ENCODE measurements around the gene CEND1. TPM values are rescaled to one million over a fixed set of nuclear protein-coding genes. Genes with fewer than 3 reads are reported as not detected.

CEND1 gene
- polyA plus RNA-seq, 1 experiment: 0.55 TPM

DNA sequence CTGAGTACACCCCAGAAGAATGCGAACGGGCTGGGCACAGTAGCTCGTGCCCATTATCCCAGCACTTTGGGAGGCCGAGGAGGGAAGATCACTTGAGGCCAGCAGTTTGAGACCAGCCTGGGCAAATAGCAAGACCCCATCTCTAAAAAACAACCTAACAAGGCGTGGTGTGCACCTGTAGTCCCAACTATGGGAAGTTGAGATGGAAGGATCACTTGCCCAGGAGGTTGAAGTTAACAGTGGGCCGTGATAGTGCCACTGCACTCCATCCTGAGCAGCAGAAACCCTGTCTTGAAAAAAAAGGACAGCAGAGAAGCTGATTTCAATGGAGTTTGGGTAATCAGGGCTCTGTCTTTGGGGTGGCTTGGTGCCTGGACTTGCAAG, 23.2 kb upstream of the CEND1 start:
- ChIA-PET CTCF (interaction anchor here (0.6 kb wide), 1 partner anchor 882 kb away, joined by 3 read pairs; no protein-coding TSS in a partner anchor), POLR2A (no interaction called here)
- DNase-seq (ENCODE audit: low read depth, low spot score): no peak
- peak overlapping the region; percentile 31 for H3K27ac ChIP-seq (ENCODE audit: low read depth, low read length)
- no peaks in the 10 kb centered on the region for H3K27me3 ChIP-seq (ENCODE audit: control insufficient read depth, insufficient read depth, low read length)
- H3K9me3 ChIP-seq (ENCODE audit: control insufficient read depth, insufficient read depth, low read length): no peaks in the 10 kb centered on the region; the same call in 1 of the 2 replicates
- TF ChIP-seq, protein P1, sequence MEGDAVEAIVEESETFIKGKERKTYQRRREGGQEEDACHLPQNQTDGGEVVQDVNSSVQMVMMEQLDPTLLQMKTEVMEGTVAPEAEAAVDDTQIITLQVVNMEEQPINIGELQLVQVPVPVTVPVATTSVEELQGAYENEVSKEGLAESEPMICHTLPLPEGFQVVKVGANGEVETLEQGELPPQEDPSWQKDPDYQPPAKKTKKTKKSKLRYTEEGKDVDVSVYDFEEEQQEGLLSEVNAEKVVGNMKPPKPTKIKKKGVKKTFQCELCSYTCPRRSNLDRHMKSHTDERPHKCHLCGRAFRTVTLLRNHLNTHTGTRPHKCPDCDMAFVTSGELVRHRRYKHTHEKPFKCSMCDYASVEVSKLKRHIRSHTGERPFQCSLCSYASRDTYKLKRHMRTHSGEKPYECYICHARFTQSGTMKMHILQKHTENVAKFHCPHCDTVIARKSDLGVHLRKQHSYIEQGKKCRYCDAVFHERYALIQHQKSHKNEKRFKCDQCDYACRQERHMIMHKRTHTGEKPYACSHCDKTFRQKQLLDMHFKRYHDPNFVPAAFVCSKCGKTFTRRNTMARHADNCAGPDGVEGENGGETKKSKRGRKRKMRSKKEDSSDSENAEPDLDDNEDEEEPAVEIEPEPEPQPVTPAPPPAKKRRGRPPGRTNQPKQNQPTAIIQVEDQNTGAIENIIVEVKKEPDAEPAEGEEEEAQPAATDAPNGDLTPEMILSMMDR (IDR thresholded peaks at IDR 0.05; ENCODE audit: low read depth, low read length): no peak
- no peak overlapping the region for H3K4me3 ChIP-seq (ENCODE audit: low read depth, low read length)

DNA sequence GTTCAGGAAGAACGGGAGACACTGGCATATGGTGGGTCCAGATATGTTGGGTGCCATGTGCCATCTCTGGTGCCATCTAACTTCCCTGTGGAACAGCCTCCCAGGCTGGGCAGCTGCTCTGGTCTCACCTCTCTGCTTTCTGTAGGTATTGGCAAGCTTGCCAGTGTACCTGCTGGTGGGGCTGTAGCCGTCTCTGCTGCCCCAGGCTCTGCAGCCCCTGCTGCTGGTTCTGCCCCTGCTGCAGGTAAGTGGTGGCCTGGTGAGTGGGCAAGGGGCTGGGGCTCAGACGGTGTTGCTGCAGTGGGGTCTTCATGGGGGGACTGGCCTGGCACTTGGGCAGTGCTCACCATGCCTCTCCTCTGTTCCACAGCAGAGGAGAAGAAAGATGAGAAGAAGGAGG, 22.5 kb upstream of the CEND1 start:
- Histone ChIP-seq H3K9me3 (ENCODE audit: control insufficient read depth, insufficient read depth, low read length) (no peaks in the 10 kb centered on the region; the same call in 1 of the 2 replicates), H3K27me3 (ENCODE audit: control insufficient read depth, insufficient read depth, low read length) (no peaks in the 10 kb centered on the region), H3K4me3 (ENCODE audit: low read depth, low read length) (no peak overlapping the region), H3K27ac (ENCODE audit: low read depth, low read length) (peak overlapping the region; percentile 11)
- CTCF ChIA-PET: interaction anchor here (0.6 kb wide), 1 partner anchor 882 kb away, joined by 3 read pairs; no protein-coding TSS in a partner anchor
- no peak for DNase-seq (ENCODE audit: low read depth, low spot score)
- TF ChIP-seq, protein P1 (IDR thresholded peaks at IDR 0.05; ENCODE audit: low read depth, low read length): no peak
- POLR2A ChIA-PET: no interaction called here

DNA sequence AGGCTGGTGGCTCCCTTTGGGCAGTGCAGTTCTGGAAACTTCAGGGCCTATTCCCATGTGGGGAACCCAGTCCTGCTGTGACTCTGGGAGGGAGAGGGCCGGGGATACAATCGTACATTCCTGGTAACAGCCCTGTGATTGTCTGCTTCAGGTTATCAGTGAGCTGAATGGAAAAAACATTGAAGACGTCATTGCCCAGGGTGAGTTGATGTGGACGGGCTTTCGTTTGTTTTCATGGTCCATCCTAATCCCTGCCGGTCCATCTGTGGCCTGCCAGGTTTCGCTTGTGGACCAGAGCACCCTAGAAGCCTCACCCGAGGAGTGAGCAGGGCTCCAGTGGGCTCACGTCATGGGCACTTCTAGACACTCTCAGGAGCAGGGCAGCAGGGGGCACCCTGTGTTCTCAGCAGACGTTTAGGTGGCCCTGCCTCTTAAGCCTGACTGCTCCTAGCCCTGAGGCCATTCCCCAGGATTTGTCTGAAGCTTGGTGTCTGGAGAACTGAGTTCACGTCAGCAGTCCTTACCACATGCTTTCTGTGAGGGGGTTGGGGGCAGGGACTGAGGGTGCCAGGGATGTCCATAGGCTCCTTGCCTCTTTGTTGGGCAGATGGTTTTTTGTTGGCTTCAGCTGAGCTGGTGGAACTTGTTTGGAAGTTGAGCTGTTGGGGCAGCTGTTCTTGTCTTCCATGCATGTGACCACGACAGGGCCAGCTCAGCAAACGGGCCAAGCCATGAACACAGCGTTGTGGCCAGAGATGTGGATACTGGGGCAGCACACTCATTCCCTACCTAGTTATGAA, 21.8 kb upstream of the CEND1 start:
- H3K4me3 ChIP-seq (ENCODE audit: low read depth, low read length): peak overlapping the region; percentile 69
- ChIA-PET CTCF (no interaction called here), POLR2A (interaction anchor here (1.0 to 1.5 kb wide), 2 partner anchors 8 to 15 kb away, joined by 8 to 24 read pairs; partner anchors contain the start of gene PNPLA2)
- no peaks in the 10 kb centered on the region; the same call in 1 of the 2 replicates for H3K9me3 ChIP-seq (ENCODE audit: control insufficient read depth, insufficient read depth, low read length)
- no peak for DNase-seq (ENCODE audit: low read depth, low spot score)
- no peaks in the 10 kb centered on the region for H3K27me3 ChIP-seq (ENCODE audit: control insufficient read depth, insufficient read depth, low read length)
- TF ChIP-seq, protein P1 (IDR thresholded peaks at IDR 0.05; ENCODE audit: low read depth, low read length): no peak
- peak overlapping the region; percentile 47 for H3K27ac ChIP-seq (ENCODE audit: low read depth, low read length)

DNA sequence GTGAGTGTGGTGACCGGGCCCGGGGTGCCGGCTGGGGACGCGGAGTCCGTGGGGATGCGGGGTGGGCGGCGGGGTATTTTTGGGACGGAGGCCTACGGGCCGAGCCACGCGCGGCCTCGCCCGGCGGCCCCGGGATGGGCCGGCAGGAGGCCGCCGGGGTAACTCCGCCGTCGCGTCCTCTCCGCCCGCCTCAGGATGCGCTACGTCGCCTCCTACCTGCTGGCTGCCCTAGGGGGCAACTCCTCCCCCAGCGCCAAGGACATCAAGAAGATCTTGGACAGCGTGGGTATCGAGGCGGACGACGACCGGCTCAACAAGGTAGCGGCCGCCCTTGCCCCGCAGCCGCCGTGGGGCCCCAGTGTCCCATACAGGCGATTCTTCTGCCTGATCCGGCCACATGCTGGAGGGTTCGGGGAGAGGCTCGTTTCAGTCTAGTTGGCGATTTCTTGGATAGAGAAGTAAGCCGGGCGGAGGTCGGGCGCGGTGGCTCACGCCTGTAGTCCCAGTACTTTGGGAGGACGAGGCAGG, 20.2 kb upstream of the CEND1 start:
- H3K9me3 ChIP-seq (ENCODE audit: control insufficient read depth, insufficient read depth, low read length): no peaks in the 10 kb centered on the region; the same call in 1 of the 2 replicates
- TF ChIP-seq, protein P1 (IDR thresholded peaks at IDR 0.05; ENCODE audit: low read depth, low read length): no peak
- peak overlapping the region; percentile 11 for H3K27ac ChIP-seq (ENCODE audit: low read depth, low read length)
- ChIA-PET CTCF (no interaction called here), POLR2A (interaction anchor here (0.6 to 1.5 kb wide), 14 partner anchors 9 to 62 kb away, joined by 3 to 31 read pairs (median 5); partner anchors contain the start of genes CD151, CEND1, PNPLA2 and TSPAN4)
- peak overlapping the region; percentile 69 for H3K4me3 ChIP-seq (ENCODE audit: low read depth, low read length)
- DNase-seq (ENCODE audit: low read depth, low spot score): no peak
- no peaks in the 10 kb centered on the region for H3K27me3 ChIP-seq (ENCODE audit: control insufficient read depth, insufficient read depth, low read length)

All from AG04450 (cell line).